Central memory CD4-positive, alpha-beta T cell (primary cell): ENCODE measurements around the gene TNFSF8.

Experiments
- DNase-seq: peaks from one replicate; pipeline ENCODE4 v3.0.0; 2022

TNFSF8 gene

DNA sequence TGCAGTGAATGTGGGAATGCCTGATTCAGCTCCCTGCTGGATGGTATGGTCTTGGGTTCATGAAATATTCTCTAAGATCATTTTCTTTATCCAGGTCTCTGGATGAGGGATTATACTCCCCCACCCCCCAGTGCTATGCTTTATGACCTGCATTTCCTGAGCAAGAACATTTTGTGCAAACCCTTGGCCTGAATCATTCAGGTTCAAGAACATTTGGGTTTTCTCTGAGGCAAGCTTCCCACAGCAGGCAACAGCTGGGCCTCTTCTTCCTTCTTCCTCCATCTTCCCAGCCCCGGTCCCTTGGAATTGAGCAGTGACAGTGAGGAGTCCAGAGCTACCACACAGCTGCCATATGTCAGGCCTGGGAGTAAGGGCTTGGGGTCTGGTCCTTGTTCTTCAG, 65.9 kb downstream of the TNFSF8 start:
- no peak for DNase-seq

DNA sequence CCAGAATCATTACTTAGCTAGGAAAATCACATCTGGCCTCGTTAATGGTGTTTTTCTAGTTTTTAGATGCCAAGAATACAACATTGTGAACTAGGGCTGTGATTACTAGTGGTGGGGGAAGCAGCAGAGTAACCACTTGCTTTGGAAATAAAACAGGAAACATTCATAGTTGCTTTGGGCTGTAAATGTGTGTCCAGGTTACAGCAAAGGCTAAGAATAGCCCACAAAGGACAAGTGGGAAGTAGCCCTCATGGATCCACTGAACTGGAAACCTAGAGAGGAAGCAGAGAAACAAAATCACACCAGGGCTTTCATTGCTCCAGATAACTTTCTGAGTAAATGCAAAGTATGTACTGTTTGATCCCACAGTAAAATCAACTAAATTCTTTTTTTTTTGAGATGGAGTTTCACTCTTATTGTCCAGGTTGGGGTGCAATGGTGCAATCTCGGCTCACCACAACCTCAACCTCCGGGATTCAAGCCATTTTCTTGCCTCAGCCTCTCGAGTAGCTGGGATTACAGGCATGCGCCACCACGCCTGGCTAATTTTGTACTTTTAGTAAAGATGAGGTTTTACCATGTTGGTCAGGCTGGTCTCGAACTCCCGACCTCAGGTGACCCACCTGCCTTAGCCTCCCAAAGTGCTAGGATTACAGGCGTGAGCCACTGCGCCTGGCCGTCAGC, 68.3 kb downstream of the TNFSF8 start:
- no peak for DNase-seq

DNA sequence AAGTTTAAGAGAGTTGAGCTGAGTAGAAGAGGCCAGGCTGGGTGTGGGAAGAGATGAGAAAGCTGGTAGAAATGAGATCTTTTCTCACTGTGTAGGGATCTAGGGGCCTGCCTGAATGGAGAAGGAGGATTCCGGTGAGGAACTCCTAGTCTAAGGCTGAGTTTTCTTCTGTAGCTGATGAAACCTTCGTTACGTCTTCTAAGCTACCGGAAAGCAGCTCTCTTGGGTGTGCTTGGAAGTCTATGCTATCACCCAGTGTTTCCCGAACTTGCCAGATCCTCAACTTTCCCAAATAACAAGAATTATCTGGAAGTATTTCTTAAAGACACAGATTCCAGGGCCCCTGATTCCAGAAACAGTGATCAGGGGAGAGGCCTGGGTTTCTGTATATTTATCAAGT, 69.1 kb downstream of the TNFSF8 start:
- no peak for DNase-seq

DNA sequence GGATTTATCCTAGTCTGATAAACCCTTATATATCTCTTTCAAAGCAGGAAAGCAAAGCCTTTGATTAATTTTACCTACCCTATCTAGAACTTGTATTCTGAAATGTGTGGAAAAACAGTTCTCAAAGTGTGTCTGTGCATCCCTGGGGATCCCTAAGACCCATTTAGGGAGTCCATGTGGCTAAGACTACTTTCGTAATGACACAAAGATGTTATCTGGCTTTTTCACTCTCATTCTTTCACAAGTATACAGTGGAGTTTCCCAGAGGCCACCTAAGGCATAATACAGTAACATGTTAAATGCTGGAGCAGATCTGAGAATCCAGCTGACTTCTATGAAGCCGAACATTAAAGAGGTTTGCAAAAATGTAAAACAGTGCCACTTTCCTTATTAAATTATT, 70.2 kb downstream of the TNFSF8 start:
- DNase-seq: no peak

DNA sequence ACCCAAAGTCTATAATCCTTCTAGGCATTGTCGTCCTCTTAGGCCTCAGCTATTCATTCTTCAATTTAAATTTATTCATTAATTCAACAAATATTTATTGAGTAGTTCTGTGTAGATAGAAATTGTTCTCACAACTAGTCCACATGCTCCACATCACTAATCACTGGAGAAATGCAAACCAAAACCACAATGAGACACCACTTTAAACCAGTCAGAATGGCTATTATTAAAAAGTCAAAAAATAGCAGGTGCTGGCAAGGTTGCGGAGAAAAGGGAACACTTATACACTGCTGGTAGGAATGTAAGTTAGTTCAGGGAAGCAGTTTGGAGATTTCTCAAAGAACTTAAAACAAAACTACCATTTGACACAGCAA, 73.5 kb downstream of the TNFSF8 start:
- DNase-seq: no peak

DNA sequence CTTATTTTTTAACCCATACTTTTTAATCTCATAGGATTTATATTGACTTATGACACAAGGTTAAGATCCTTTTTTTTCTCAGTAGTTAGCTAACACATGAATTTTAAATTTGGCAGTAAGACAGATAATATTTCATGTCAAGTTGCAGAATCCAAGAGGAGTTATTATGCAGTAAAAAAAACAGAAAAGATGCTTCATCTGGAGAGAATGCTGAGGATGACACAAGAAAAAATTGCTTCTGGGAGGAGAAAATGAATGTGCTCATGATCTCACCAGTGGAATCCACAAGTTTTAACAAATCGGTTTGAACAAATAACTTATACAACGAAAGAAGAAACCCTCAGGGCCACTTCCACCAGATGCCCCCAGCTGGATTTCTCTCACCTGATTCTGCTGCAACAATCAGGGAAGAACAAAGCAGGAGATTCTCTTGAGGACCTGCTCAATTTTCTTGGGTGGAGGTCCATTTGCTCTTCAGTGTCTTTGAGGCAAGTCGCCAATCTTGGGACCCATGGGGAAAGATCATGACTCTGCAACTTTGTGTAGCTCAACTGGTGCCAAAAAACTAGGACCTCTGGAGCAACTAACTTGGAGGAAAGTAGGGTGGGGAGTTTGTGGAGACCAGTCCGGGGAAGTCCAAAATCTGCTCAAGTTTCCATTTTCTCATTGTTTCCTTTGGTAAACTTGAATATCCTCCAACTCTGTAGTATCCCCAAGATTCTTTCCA, 74.0 kb downstream of the TNFSF8 start:
- DNase-seq: no peak

DNA sequence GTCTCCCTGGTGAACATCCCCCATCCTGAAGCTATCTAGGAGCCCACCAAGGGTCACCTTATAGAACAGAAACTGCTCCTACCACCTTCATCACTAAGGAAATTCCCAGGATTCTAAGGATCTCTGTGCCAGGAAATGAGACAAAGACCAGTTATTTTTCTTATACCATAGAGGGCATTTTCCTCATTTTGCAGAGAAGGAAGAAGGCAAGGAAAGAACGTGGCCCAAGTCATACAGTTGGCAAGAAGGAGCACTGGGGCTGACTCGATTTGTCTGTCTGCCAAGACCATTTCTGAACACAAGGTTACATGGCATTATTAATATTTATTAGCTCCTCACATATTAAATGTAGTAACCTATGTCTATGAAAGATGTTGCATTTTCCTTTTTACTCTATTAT, 74.9 kb downstream of the TNFSF8 start:
- no peak for DNase-seq

DNA sequence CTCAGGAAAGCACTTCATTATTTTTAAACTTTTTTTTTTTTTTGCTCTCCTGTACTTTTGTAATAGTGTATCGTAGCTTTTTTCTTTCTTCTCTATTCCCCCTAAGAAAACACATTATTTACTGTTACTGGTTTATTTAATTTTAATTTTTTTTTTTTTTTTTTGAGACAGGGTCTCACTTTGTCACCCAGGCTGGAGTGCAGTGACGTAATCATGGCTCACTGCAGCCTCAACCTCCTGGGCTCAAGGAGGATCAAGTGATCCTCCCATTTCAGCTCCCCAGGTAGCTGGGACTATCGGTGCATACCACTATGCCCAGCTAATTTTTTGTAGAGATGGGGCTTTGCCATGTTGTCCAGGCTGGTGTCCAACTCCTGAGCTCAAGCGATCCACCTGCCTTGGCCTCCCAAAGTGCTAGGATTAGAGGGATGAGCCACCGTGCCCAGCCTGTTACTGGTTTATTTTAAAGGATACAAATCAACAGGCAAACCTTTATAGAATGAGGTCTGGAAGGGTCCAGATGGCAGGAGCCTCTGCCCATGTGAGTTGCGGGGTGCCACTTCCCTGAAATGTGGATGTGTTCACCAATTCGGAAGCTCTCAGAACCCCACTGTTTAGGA, 75.5 kb downstream of the TNFSF8 start:
- DNase-seq: no peak

DNA sequence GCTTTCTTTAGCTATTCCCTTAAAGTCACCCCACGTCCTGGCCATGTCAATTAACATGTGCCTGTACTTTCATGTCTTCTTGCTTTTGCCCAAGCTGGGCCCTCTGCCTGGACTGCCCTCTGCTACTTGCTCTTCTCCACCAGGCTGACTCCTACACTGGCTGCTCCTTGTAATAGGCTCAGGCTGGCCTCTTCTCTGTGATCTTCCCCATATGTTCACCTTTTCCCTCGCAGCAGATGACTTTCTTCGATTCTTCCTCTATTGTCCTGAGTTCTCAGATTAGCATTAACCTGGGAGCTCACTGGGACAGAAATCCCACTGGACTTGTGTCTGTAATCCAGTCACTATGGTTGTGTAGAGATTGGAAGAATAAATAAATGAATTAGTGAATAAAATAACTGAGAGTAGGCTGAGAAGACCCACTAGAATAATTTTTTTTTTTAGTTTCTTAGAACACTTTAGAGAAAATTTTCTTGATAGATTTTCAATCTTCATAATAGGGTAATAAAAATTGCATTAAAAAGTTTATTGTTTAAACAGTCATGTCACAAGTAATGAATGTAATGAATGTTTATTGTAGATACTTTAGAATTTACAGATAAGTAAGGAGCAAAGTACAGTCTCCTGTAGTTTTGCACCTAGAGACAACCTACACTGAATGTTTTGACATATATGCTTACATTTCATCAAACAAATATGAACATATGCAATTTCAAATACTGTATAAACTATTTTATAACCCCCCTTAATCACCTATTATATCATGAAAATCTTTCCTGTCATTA, 77.1 kb downstream of the TNFSF8 start:
- no peak for DNase-seq

DNA sequence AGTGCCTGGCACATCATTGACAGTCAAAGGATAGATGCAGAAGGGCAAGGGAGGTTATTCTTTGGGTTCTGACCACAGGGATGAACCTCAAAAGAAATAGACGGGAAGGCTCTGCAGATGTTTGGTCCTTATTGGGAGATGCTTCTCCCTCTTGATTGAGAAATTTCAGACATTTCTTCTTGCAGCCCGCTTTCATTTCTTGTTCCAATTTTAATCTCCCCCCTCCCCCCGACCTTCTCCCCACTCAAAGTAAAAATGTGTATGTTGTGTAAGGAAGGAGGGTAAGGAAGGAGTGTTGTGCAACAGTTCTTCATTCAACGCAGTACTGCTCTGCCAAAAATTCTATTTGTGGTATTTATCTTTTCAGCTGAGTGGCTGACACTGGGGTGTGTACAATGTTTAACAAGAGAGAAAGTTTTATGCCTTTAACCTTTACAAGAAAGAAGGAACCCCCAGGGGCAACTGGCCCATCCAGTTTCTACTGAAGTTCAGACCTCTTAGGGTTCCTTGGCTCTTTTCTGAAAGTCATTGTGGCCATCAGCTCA, 78.3 kb downstream of the TNFSF8 start:
- DNase-seq: no peak

DNA sequence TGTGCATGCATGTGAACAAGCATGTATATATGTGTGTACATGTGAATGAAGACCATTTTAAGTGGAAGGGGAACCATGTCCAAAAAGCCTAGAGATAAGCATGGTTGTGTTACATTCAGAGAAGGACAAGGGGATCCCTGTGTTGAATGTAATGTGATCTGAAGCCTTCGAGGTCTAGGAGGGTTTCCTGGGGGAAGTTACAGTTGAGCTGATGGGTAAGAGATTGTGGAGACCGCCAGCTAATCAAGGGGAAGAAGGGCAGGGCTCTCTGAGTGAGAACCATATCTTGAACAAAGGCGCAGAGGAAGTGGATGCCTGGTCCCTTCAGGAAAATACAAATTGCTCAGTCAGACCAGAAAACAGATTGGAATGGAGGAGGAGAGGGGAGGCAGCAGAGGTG, 79.1 kb downstream of the TNFSF8 start:
- DNase-seq: no peak
